ENCODE data around the gene LCE3B. TPM values are rescaled to one million over a fixed set of nuclear protein-coding genes. Genes with fewer than 3 reads are reported as not detected.
"Not testable (repeated sequence)": the region's sequence is repeated elsewhere in the genome, so short reads cannot be mapped to it uniquely, and the experiment has no call there.

LCE3B gene, protein sequence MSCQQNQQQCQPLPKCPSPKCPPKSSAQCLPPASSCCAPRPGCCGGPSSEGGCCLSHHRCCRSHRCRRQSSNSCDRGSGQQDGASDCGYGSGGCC
- total RNA-seq, result not detected

DNA sequence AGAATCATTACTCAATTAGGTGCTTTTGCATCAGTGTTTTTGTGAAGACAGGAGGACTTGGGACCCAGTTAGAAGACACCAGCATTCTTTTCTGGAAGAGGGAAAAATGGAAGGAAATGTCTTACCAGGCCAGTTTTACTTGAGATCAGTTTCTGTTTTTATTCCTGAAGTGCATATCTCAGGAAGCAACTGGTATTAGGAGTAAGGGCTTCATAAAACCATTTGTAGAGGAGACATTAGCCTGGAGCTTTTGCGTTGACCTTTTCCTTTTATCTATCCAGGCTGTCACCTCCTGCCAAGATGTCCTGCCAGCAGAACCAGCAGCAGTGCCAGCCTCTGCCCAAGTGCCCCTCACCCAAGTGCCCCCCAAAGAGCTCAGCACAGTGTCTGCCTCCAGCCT lies at the start of gene LCE3B:
Gene LCE3B (plus strand): TSS at position 301 of the 400 bp plus-strand sequence. CDS start 0 bp downstream, at position 301.
- Mint-ChIP-seq H3K27me3 (no peaks in the 10 kb centered on the region), H3K36me3 (no peaks in the 10 kb centered on the region), H3K27ac (no peak within 1 kb of the TSS), H3K4me1 (ENCODE audit: low read depth) (no peaks in the 10 kb centered on the region), H3K4me3 (no peak within 1 kb of the TSS), H3K9me3 (peaks cover 5% of the 10 kb centered on the region)
- no peak for DNase-seq
- ChIA-PET CTCF (no interaction called here), POLR2A (no interaction called here)
- intact Hi-C loops (cut with micrococcal nuclease), result no loop called here

DNA sequence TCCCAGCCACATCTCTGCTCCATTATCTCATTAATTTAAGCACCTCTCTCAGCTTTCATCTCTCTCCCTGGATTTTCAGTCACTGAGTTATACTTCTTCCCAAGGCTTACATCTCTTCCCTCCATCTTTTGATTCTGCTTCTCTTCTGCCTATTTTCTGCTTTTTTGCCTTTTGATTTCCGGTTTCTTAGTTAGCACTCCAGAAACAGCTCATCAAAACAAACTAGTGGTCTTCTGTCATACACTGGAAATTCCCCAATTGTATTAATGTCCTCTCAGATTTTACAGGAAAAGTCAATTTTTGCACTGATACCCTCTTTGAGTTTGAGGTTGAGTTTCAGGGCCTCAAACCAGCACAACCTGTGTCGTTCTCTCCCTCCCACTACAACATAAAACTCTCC lies 48.5 kb upstream of the LCE3B start:
- POLR2A ChIA-PET, result no interaction called here
- intact Hi-C loops (cut with micrococcal nuclease), result no loop called here
- CTCF ChIA-PET, result no interaction called here
- H3K4me1 Mint-ChIP-seq (ENCODE audit: low read depth), result no peaks in the 10 kb centered on the region
- no peaks in the 10 kb centered on the region for H3K36me3 Mint-ChIP-seq
- no peak for DNase-seq
- no peak overlapping the region for H3K4me3 Mint-ChIP-seq
- H3K27me3 Mint-ChIP-seq, result no peaks in the 10 kb centered on the region
- H3K9me3 Mint-ChIP-seq, result peaks cover 11% of the 10 kb centered on the region
- no peak overlapping the region for H3K27ac Mint-ChIP-seq

DNA sequence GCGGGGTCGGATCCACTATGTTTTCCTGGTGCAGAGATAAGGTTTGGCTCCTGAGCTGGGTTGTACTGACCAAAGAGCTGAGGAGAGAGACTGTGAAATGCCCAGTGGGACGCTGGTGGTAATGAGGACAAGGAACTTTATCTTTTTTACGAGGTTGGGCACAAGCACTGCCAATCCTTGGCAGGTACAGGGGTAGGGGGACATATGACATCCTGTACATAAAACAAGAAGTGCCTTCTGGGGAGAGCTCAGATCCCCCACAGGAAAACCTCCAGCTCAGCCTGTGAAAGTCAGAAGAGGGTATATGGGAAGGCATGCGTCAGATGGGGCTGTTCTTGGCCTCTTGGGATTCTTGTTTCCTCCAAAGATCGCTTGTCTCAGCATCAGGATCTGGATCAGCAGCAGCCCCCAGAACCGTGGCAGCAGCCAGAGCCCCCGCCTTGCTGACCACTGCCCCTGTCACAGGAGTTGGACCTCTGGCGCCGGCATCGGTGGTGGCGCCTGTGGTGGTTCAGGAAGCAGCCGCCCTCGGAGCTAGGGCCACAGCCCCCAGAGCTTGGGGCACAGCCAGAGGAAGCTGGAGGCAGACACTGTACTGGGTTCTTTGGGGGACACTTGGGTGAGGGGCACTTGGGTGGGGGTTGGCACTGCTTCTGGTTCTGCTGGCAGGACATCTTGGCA lies 47.9 kb upstream of the LCE3B start:
- intact Hi-C loops (cut with micrococcal nuclease), result no loop called here
- peaks cover under 1% of the 10 kb centered on the region for H3K27me3 Mint-ChIP-seq
- no peak overlapping the region for H3K4me3 Mint-ChIP-seq
- H3K4me1 Mint-ChIP-seq (ENCODE audit: low read depth), result no peaks in the 10 kb centered on the region
- POLR2A ChIA-PET, result no interaction called here
- peaks cover 12% of the 10 kb centered on the region for H3K9me3 Mint-ChIP-seq
- CTCF ChIA-PET, result no interaction called here
- no peak for DNase-seq
- H3K27ac Mint-ChIP-seq, result no peak overlapping the region
- H3K36me3 Mint-ChIP-seq, result no peaks in the 10 kb centered on the region

DNA sequence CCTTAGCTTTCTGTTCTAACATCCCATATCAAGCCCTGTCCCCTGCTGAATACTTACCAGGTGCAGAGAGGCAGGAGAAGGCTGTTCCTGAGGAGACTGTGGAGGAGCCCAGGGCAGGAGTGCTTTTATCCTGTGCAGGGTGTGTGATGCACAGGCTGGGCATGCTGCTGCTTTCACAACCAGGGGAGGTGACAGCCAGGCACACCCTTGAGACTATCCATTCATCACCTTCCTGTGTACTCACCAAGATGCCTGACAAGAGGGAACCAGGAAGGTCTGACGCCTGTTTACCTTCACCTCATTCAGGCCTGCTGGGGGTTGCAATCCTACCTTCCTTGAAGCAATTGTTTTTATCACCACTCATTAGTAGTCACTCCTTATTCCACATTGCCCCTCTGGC lies 46.9 kb upstream of the LCE3B start, which contains the start of gene LCE3E:
Gene LCE3E (minus strand): TSS at position 100 of the 400 bp plus-strand sequence. CDS start 572 bp downstream, outside the sequence.
- intact Hi-C loops (cut with micrococcal nuclease), result no loop called here
- ChIA-PET POLR2A (no interaction called here), CTCF (no interaction called here)
- Mint-ChIP-seq H3K4me1 (ENCODE audit: low read depth) (no peaks in the 10 kb centered on the region), H3K36me3 (no peaks in the 10 kb centered on the region), H3K4me3 (no peak within 1 kb of the TSS), H3K27ac (no peak within 1 kb of the TSS), H3K9me3 (peaks cover 16% of the 10 kb centered on the region), H3K27me3 (peaks cover 8% of the 10 kb centered on the region)
- DNase-seq, result no peak

DNA sequence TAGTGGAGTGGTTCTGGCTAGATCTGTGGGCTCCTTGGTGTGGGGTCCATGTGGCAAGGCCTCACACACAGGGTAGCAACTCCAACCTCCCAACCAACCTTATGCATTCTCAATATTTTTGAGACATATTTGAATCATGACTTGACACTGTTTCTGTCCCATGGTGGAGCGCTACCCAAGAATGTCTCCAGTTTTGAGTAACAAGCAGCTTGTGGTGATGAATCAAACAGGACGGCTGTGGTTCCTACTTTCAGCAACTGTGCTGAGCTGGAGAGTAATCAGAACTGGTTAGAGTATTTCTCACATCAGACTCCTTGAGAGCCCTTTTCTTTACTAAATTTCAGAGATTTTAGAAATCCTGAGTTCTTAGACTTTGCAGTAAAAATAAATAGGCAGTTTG lies 36.4 kb upstream of the LCE3B start:
- H3K4me3 Mint-ChIP-seq, result no peak overlapping the region
- DNase-seq, result peak; percentile 48
- ChIA-PET CTCF (interaction anchor here (0.7 kb wide), 1 partner anchor 45 kb away, joined by 6 read pairs; the partner anchor contains the start of gene LCE3A), POLR2A (interaction anchor here (0.6 kb wide), 1 partner anchor 49 kb away, joined by 4 read pairs; no protein-coding TSS in a partner anchor)
- H3K9me3 Mint-ChIP-seq, result no peaks in the 10 kb centered on the region
- H3K36me3 Mint-ChIP-seq, result no peaks in the 10 kb centered on the region
- H3K27ac Mint-ChIP-seq, result no peak overlapping the region
- intact Hi-C loops (cut with micrococcal nuclease), result loop anchor here (2.0 kb wide), 1 partner anchor 46 kb away; the partner anchor contains the start of gene LCE3A
- no peaks in the 10 kb centered on the region for H3K4me1 Mint-ChIP-seq (ENCODE audit: low read depth)
- peaks cover 33% of the 10 kb centered on the region for H3K27me3 Mint-ChIP-seq

DNA sequence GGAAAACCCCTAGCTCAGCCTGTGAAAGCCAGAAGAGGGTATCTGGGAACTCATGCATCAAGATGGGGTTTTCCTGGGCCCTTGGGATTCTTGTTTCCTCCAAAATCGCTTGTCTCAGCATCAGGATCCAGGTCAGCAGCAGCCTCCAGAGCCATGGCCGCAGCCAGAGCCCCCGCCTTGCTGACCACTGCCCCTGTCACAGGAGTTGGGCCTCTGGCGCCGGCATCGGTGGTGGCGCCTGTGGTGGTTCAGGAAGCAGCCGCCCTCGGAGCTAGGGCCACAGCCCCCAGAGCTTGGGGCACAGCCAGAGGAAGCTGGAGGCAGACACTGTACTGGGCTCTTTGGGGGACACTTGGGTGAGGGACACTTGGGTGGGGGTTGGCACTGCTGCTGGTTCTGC lies 34.1 kb upstream of the LCE3B start:
- intact Hi-C loops (cut with micrococcal nuclease); DNase-seq; H3K27ac Mint-ChIP-seq; H3K9me3 Mint-ChIP-seq; H3K4me1 Mint-ChIP-seq (ENCODE audit: low read depth); POLR2A ChIA-PET; H3K4me3 Mint-ChIP-seq; H3K36me3 Mint-ChIP-seq; CTCF ChIA-PET: not testable (repeated sequence)
- H3K27me3 Mint-ChIP-seq, result peaks cover 18% of the 10 kb centered on the region

DNA sequence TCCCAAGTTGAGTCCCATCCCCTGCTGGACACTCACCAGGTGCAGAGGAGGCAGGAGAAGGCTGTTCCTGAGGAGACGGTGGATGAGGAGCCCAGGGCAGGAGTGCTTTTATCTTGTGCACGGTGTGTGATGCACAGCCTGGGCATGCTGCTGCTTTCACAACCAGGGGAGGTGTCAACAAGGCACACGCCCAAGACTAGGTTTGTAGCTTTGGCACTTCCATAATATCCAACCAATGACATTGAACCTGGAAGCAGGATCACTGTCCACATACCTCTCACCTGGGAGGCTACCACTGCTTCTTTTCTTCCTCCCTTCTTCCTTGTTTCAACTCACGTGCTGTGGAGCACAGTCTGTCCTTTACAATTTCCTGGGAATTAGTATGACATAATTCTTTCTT lies 33.2 kb upstream of the LCE3B start, which contains the start of gene LCE3D:
Gene LCE3D (minus strand): TSS at position 84 of the 400 bp plus-strand sequence. CDS start 580 bp downstream, outside the sequence.
- H3K9me3 Mint-ChIP-seq, result no peaks in the 10 kb centered on the region
- ChIA-PET POLR2A (no interaction called here), CTCF (no interaction called here)
- intact Hi-C loops (cut with micrococcal nuclease), result no loop called here
- H3K36me3 Mint-ChIP-seq, result no peaks in the 10 kb centered on the region
- H3K27me3 Mint-ChIP-seq, result peaks cover 18% of the 10 kb centered on the region
- DNase-seq, result no peak
- H3K4me3 Mint-ChIP-seq, result no peak within 1 kb of the TSS
- H3K4me1 Mint-ChIP-seq (ENCODE audit: low read depth), result no peaks in the 10 kb centered on the region
- no peak within 1 kb of the TSS for H3K27ac Mint-ChIP-seq

DNA sequence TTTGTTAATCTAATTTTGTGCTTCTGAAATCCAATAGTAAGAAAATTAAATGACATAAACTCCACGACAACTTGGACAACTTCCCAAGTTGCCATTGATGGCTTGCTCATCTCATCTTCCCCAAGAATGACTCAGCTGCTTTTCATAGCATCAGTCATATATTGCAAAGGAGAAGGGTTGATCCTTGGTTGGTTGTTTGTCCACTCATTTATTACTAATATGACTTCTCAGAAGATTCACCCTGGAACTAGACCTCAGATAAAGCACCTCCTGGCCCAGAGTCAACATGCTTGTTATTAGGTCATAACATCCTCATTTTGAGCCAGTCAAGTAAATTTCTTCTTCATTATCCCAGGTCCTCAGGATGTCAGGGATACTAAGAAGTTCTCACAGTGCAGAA lies 31.0 kb upstream of the LCE3B start:
- CTCF ChIA-PET, result no interaction called here
- Mint-ChIP-seq H3K27ac (no peak overlapping the region), H3K4me3 (no peak overlapping the region), H3K9me3 (no peaks in the 10 kb centered on the region), H3K36me3 (no peaks in the 10 kb centered on the region), H3K27me3 (peaks cover 12% of the 10 kb centered on the region), H3K4me1 (ENCODE audit: low read depth) (no peaks in the 10 kb centered on the region)
- POLR2A ChIA-PET, result no interaction called here
- no peak for DNase-seq
- intact Hi-C loops (cut with micrococcal nuclease), result no loop called here

DNA sequence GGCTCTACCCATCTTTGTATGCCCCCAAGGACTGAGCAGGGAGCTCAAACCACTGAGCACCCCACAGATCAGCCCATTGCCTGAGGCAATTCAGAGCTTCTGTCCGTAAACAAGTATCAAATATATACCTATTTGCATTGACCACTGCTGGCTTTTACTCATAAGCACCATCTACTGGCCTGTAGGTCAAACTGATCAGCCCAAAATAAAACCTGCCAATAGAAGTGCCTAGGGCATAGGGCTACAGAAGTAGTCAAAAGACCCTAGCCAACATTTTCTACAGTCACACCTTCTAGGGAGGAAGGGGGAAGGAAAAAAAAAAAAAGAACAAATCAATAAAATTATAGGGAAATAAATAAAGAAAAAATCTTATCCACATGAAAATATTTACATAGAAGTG lies 28.0 kb upstream of the LCE3B start:
- ChIA-PET CTCF (no interaction called here), POLR2A (no interaction called here)
- DNase-seq, result no peak
- intact Hi-C loops (cut with micrococcal nuclease), result no loop called here
- Mint-ChIP-seq H3K9me3 (no peaks in the 10 kb centered on the region), H3K27me3 (peaks cover 2% of the 10 kb centered on the region), H3K4me1 (ENCODE audit: low read depth) (no peaks in the 10 kb centered on the region), H3K4me3 (no peak overlapping the region), H3K36me3 (no peaks in the 10 kb centered on the region), H3K27ac (no peak overlapping the region)

DNA sequence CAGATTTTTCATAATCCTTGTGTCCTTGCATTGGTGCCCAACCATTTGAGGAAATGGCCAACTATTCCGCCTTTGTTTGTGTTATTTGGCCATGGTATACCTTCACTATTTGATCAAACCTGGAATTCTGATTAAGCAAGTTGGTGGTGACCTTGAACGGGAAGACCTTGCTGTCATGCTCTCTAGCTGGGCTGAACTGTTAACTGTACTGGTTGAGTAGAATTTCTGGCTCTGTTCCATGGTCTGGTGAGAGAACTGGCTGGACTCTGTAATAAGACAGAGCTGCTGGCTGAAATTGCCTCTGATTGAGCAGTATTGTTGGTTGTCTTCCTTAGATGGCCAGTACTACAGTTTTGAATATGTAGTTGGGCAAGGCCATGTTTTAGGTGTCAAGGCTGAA lies 16.6 kb upstream of the LCE3B start:
- Mint-ChIP-seq H3K9me3 (no peaks in the 10 kb centered on the region), H3K4me3 (no peak overlapping the region), H3K36me3 (no peaks in the 10 kb centered on the region), H3K4me1 (ENCODE audit: low read depth) (no peaks in the 10 kb centered on the region), H3K27me3 (no peaks in the 10 kb centered on the region), H3K27ac (no peak overlapping the region)
- ChIA-PET CTCF (no interaction called here), POLR2A (no interaction called here)
- no peak for DNase-seq
- intact Hi-C loops (cut with micrococcal nuclease), result no loop called here

DNA sequence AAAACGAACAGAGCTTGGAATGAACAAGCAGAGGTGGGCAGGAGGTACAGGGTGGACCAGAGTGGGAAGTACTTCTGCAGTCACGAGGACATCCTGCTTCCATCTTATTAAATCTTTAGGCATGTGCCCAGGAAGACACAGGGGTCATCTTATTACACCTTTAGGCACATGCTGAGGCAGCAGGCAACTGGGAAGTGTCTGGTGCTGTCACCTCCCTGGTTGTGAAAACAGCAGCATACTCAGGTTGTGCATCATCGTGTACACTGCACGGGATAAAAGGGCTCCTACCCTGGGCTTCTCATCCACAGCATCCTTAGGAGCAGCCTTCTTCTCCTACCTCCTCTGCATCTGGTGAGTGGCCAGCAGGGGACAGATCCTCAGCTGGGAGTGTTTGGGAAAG lies 13.7 kb upstream of the LCE3B start, which contains the start of gene LCE3C:
Gene LCE3C (plus strand): TSS at position 301 of the 400 bp plus-strand sequence. CDS start 498 bp downstream, outside the sequence.
- Mint-ChIP-seq H3K27ac (no peak within 1 kb of the TSS), H3K27me3 (no peaks in the 10 kb centered on the region), H3K4me1 (ENCODE audit: low read depth) (no peaks in the 10 kb centered on the region), H3K9me3 (no peaks in the 10 kb centered on the region), H3K36me3 (no peaks in the 10 kb centered on the region), H3K4me3 (no peak within 1 kb of the TSS)
- intact Hi-C loops (cut with micrococcal nuclease), result no loop called here
- POLR2A ChIA-PET, result no interaction called here
- no peak for DNase-seq
- CTCF ChIA-PET, result no interaction called here

DNA sequence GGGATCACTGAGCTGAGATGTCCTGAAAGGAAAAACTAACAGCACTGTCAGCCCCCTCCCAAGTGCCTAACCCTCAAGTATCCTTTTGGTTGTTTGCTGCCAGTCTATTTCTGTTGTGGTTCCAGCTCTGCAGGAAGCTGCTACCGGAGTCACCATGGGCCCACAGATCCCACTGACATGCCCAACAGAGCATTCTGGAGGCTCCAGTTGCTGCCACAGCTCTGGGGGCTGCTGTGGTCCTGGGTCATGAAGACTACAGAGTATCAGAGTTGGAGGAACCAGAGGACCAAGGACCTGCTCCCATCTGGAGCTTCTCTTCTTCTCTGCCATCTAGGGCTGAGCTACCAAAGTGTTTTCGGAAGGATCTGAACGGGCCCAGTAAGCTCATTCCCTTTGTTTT lies 8.4 kb downstream of the LCE3B start:
- peaks cover 20% of the 10 kb centered on the region for H3K27me3 Mint-ChIP-seq
- POLR2A ChIA-PET, result no interaction called here
- DNase-seq, result no peak
- no peaks in the 10 kb centered on the region for H3K36me3 Mint-ChIP-seq
- H3K9me3 Mint-ChIP-seq, result peaks cover 15% of the 10 kb centered on the region
- H3K4me1 Mint-ChIP-seq (ENCODE audit: low read depth), result peaks cover 2% of the 10 kb centered on the region
- H3K4me3 Mint-ChIP-seq, result no peak overlapping the region
- CTCF ChIA-PET, result interaction anchor here (1.5 kb wide), 1 partner anchor 45 kb away, joined by 6 read pairs; no protein-coding TSS in a partner anchor
- no peak overlapping the region for H3K27ac Mint-ChIP-seq
- intact Hi-C loops (cut with micrococcal nuclease), result loop anchor here (2.0 kb wide), 1 partner anchor 45 kb away; no protein-coding TSS in a partner anchor

DNA sequence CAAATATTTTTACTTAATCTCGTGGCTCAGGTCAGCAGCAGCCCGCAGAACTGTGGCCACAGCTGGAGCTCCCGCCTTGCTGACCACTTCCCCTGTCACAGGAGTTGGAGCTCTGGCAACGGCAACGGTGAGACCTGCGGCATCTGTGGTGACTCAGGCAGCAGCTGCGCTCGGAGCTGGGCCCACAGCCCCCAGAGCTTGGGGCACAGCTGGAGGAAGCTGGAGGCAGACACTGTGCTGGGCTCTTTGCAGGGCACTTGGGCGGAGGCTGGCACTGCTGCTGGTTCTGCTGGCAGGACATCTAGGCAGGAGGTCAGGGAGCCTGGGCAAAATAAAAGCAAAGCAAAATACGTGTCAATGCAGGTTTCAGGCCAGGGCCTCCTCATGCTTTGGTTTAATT lies 9.2 kb downstream of the LCE3B start, which contains the start of gene LCE3A:
Gene LCE3A (minus strand): TSS at position 301 of the 400 bp plus-strand sequence. CDS start 0 bp downstream, at position 301.
- CTCF ChIA-PET, result interaction anchor here (0.8 to 1.5 kb wide), 5 partner anchors 9 to 90 kb away, joined by 3 to 6 read pairs (median 5); no protein-coding TSS in a partner anchor
- Mint-ChIP-seq H3K36me3 (no peaks in the 10 kb centered on the region), H3K4me3 (no peak within 1 kb of the TSS), H3K27ac (no peak within 1 kb of the TSS), H3K9me3 (peaks cover 12% of the 10 kb centered on the region), H3K27me3 (peaks cover 27% of the 10 kb centered on the region), H3K4me1 (ENCODE audit: low read depth) (peaks cover 2% of the 10 kb centered on the region)
- intact Hi-C loops (cut with micrococcal nuclease), result loop anchor here (2.0 kb wide), 1 partner anchor 46 kb away; no protein-coding TSS in a partner anchor
- DNase-seq, result no peak
- POLR2A ChIA-PET, result no interaction called here

All from activated CD4-positive, alpha-beta memory T cell treated with anti-CD3 and anti-CD28 coated beads for 36 hours (primary cell).